ENCODE measurements around the gene CLDN4.
"Not testable (repeated sequence)": the region's sequence is repeated elsewhere in the genome, so short reads cannot be mapped to it uniquely, and the experiment has no call there.

The CLDN4 gene

GRCh38 chr7:73844131-73844547 is 13.3 kb downstream of the CLDN4 start:
- DNase-seq, result no peak

- DNase-seq, result no peak
These were observed 14.2 kb downstream of the CLDN4 start for GRCh38 chr7:73844848-73845460.

GRCh38 chr7:73845701-73846195 is 15.0 kb downstream of the CLDN4 start:
- DNase-seq, result not testable (repeated sequence)

- DNase-seq, result no peak
These were observed 17.3 kb downstream of the CLDN4 start for GRCh38 chr7:73847941-73848723.

- no peak for DNase-seq
These were observed 20.0 kb downstream of the CLDN4 start for GRCh38 chr7:73850781-73851207.

GRCh38 chr7:73851410-73852338 is 20.9 kb downstream of the CLDN4 start:
- no peak for DNase-seq

- DNase-seq, result no peak
These were observed 21.7 kb downstream of the CLDN4 start for GRCh38 chr7:73852500-73852899.

- no peak for DNase-seq
These were observed 26.1 kb downstream of the CLDN4 start for GRCh38 chr7:73856941-73857340.

GRCh38 chr7:73858807-73859206 is 28.0 kb downstream of the CLDN4 start:
- no peak for DNase-seq

GRCh38 chr7:73860859-73861258 is 30.1 kb downstream of the CLDN4 start, which contains the start of gene TMEM270:
TSS of gene TMEM270 (plus strand) at chr7:73861159. CDS start at chr7:73861195, 36 bp downstream.
- no peak for DNase-seq

GRCh38 chr7:73861305-73861704 is 30.5 kb downstream of the CLDN4 start:
- no peak for DNase-seq

- no peak for DNase-seq
These were observed 34.4 kb downstream of the CLDN4 start for GRCh38 chr7:73864981-73865711.

- peak; percentile 52 for DNase-seq
These were observed 35.1 kb downstream of the CLDN4 start for GRCh38 chr7:73865738-73866445.

GRCh38 chr7:73866446-73866767 is 35.6 kb downstream of the CLDN4 start:
- no peak for DNase-seq

- DNase-seq, result no peak
These were observed 38.4 kb downstream of the CLDN4 start for GRCh38 chr7:73869011-73869798.

GRCh38 chr7:73870041-73870492 is 39.3 kb downstream of the CLDN4 start:
- no peak for DNase-seq

- DNase-seq, result no peak
These were observed 40.6 kb downstream of the CLDN4 start for GRCh38 chr7:73871163-73872011.

GRCh38 chr7:73872056-73872908 is 41.5 kb downstream of the CLDN4 start:
- no peak for DNase-seq

GRCh38 chr7:73876361-73876760 is 45.6 kb downstream of the CLDN4 start:
- DNase-seq, result no peak

All from KG1 (cell line).